C4-2B (cell line): ENCODE measurements around the gene VSIG1.

Source experiments
- CTCF ChIP-seq: fragments of 450-650 bp; conservative IDR thresholded peaks from 2 replicates; pipeline ENCODE4 v1.5.1; 2017; ENCODE audit warnings: mild to moderate bottlenecking
- ZFX ChIP-seq: fragments of 450-650 bp; IDR thresholded peaks from 2 replicates; pipeline ENCODE4 v1.6.1; 2017

GRCh38 chrX:108036298-108036973 lies 8.4 kb upstream of the VSIG1 start:
- TF ChIP-seq CTCF = no peak
- TF ChIP-seq ZFX = no peak
